Retinal pigment epithelial cell (primary cell): ENCODE measurements around the gene RIMS1.
A peak's percentile ranks its signal among the peaks of the same experiment; 100 is the strongest.

ENCODE experiments used
- DNase-seq: peaks from one replicate; pipeline ENCODE4 v3.0.0-alpha.2; 2010; ENCODE audit warnings: low read depth
- H3K4me3 ChIP-seq: 2 replicates; pipeline ENCODE4 v1.5.1; 2011; ENCODE audit warnings: mild to moderate bottlenecking, low read length, control low read depth, moderate library complexity
- TF ChIP-seq, protein P1 (sequence below): conservative IDR thresholded peaks from 2 replicates; pipeline ENCODE4 v1.5.1; 2011; ENCODE audit warnings: low read depth, low read length, control low read depth, inconsistent platforms

Gene RIMS1

GRCh38 chr6:71887744-71888230 lies 1.4 kb downstream of the RIMS1 start:
- DNase-seq: no peak
- TF ChIP-seq, protein P1, sequence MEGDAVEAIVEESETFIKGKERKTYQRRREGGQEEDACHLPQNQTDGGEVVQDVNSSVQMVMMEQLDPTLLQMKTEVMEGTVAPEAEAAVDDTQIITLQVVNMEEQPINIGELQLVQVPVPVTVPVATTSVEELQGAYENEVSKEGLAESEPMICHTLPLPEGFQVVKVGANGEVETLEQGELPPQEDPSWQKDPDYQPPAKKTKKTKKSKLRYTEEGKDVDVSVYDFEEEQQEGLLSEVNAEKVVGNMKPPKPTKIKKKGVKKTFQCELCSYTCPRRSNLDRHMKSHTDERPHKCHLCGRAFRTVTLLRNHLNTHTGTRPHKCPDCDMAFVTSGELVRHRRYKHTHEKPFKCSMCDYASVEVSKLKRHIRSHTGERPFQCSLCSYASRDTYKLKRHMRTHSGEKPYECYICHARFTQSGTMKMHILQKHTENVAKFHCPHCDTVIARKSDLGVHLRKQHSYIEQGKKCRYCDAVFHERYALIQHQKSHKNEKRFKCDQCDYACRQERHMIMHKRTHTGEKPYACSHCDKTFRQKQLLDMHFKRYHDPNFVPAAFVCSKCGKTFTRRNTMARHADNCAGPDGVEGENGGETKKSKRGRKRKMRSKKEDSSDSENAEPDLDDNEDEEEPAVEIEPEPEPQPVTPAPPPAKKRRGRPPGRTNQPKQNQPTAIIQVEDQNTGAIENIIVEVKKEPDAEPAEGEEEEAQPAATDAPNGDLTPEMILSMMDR: no peak
- H3K4me3 ChIP-seq: peak overlapping the region; percentile 75

- TF ChIP-seq, protein P1: no peak
- DNase-seq: no peak
- no peak overlapping the region for H3K4me3 ChIP-seq
Observed at GRCh38 chr6:71888756-71889340, 2.5 kb downstream of the RIMS1 start.

DNA sequence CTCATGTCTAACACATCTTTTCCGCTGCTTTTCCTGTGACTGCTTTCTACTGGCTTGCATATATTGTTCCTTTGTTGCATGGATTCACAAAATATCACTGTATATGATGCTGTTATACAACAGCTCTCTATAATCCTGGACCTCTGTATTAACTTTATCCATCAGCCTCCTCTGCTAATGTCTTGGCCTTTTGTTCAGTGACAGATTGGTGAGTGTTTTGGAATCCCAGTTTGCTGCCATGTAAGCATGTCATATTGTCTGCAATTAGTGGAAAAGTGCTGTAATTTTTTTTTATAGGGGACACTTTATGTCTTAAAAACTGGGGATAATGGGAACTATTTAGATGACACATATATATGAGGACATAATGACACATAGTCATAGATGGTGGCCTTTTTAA lies 3.0 kb downstream of the RIMS1 start:
- H3K4me3 ChIP-seq: no peak overlapping the region
- no peak for DNase-seq
- TF ChIP-seq, protein P1: no peak

- no peak for DNase-seq
- no peak overlapping the region for H3K4me3 ChIP-seq
- TF ChIP-seq, protein P1: no peak
Observed at GRCh38 chr6:71892641-71893040, 6.3 kb downstream of the RIMS1 start.

GRCh38 chr6:71900642-71901041 lies 14.3 kb downstream of the RIMS1 start:
- TF ChIP-seq, protein P1: no peak
- DNase-seq: no peak
- no peak overlapping the region for H3K4me3 ChIP-seq

- no peak for DNase-seq
- no peak overlapping the region for H3K4me3 ChIP-seq
- TF ChIP-seq, protein P1: no peak
Observed at GRCh38 chr6:71902261-71902660, 15.9 kb downstream of the RIMS1 start.

- no peak for DNase-seq
- TF ChIP-seq, protein P1: no peak
- H3K4me3 ChIP-seq: no peak overlapping the region
Observed at GRCh38 chr6:71906813-71907212, 20.5 kb downstream of the RIMS1 start.
